ENCODE results near the gene KCNJ14. TPM values are rescaled to one million over a fixed set of nuclear protein-coding genes. Genes with fewer than 3 reads are reported as not detected.

The KCNJ14 gene
- total and polyA plus RNA-seq, 7 experiments from 2014 or later: 0.05 to 3.9 (median 2.1) TPM

GRCh38 chr19:48471836-48472235 lies 16.5 kb downstream of the KCNJ14 start:
- no peak overlapping the region for H3K4me3 ChIP-seq (ENCODE audit: low read length)
- DNase-seq (no peak), ATAC-seq (no peak)
- ChIA-PET POLR2A (no interaction called here), CTCF (no interaction called here)
- Mint-ChIP-seq H3K27ac (peak overlapping the region in 1 of 9 donors; percentile 63), H3K4me3 (peak overlapping the region in 2 of 10 donors; percentile 6 to 45), H3K27me3 (no peaks in the 10 kb centered on the region), H3K36me3 (peaks cover 4 to 11% (median 4%) of the 10 kb centered on the region in 5 donors), H3K4me1 (peaks cover 0 to 34% (median 19%) of the 10 kb centered on the region in 7 donors), H3K9me3 (no peaks in the 10 kb centered on the region)
- no peaks in the 10 kb centered on the region for H3K9me3 ChIP-seq (ENCODE audit: control insufficient read depth in 2 of 3, low read length in 3 of 3)
- H3K27ac ChIP-seq (ENCODE audit: low read depth, low read length): no peak overlapping the region
- intact Hi-C loops (cut with micrococcal nuclease): no loop called here
- H3K36me3 ChIP-seq (ENCODE audit: control insufficient read depth in 2 of 3, insufficient read depth in 3 of 3, low read length in 3 of 3): peaks cover 0 to 70% (median 3%) of the 10 kb centered on the region in 3 experiments
- H3K4me1 ChIP-seq (ENCODE audit: control insufficient read depth in 2 of 2, insufficient read depth in 2 of 2, low read length in 2 of 2): peaks cover 7 to 15% of the 10 kb centered on the region in 2 donors
- H3K27me3 ChIP-seq (ENCODE audit: control insufficient read depth in 2 of 2, insufficient read depth in 2 of 2, low read length in 2 of 2): no peaks in the 10 kb centered on the region

- ATAC-seq (no peak), DNase-seq (no peak)
- peaks cover 7 to 12% of the 10 kb centered on the region in 2 donors for H3K4me1 ChIP-seq (ENCODE audit: control insufficient read depth in 2 of 2, insufficient read depth in 2 of 2, low read length in 2 of 2)
- Mint-ChIP-seq H3K27ac (peak overlapping the region in 2 of 9 donors; percentile 37 to 43), H3K4me1 (peaks cover 0 to 31% (median 18%) of the 10 kb centered on the region in 7 donors), H3K4me3 (no peak overlapping the region), H3K36me3 (peaks cover 4 to 11% (median 4%) of the 10 kb centered on the region in 5 donors), H3K27me3 (no peaks in the 10 kb centered on the region), H3K9me3 (no peaks in the 10 kb centered on the region)
- POLR2A ChIA-PET: interaction anchor here (1.0 kb wide), 1 partner anchor 14 kb away, joined by 3 read pairs; no protein-coding TSS in a partner anchor
- intact Hi-C loops (cut with micrococcal nuclease): no loop called here
- no peaks in the 10 kb centered on the region for H3K9me3 ChIP-seq (ENCODE audit: control insufficient read depth in 2 of 3, low read length in 3 of 3)
- no peak overlapping the region for H3K4me3 ChIP-seq (ENCODE audit: low read length)
- H3K27ac ChIP-seq (ENCODE audit: low read depth, low read length): no peak overlapping the region
- H3K36me3 ChIP-seq (ENCODE audit: control insufficient read depth in 2 of 3, insufficient read depth in 3 of 3, low read length in 3 of 3): peaks cover 0 to 85% (median 3%) of the 10 kb centered on the region in 3 experiments
- no peaks in the 10 kb centered on the region for H3K27me3 ChIP-seq (ENCODE audit: control insufficient read depth in 2 of 2, insufficient read depth in 2 of 2, low read length in 2 of 2)
- CTCF ChIA-PET: no interaction called here
Measured at GRCh38 chr19:48473161-48473966, 18.0 kb downstream of the KCNJ14 start.

DNA sequence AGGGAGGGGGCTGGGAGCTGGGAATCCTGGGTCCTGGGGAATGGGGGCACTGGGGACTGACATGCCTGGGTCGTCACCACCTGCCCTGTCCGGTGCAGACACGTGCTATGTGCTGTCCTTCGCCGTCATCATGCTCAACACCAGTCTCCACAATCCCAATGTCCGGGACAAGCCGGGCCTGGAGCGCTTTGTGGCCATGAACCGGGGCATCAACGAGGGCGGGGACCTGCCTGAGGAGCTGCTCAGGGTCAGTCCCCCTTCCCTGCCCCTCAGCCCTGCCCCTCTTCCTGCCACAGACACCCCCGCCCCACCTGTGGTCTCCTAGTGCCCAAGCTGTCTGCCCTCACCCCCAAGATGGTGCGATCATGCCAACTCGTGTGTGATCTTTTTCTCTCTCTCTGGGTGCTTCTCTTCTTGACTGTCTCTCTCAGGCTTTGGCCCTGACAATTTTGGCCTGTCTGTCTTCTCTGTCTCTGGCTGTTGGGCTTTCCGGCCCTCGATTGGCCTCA lies 18.8 kb downstream of the KCNJ14 start:
- POLR2A ChIA-PET: interaction anchor here (1.0 to 1.6 kb wide), 2 partner anchors 13 to 864 kb away, joined by 3 to 4 read pairs; no protein-coding TSS in a partner anchor
- Mint-ChIP-seq H3K4me3 (no peak overlapping the region), H3K4me1 (peaks cover 1 to 24% (median 13%) of the 10 kb centered on the region in 7 donors), H3K36me3 (peaks cover 4 to 11% (median 4%) of the 10 kb centered on the region in 5 donors), H3K27me3 (no peaks in the 10 kb centered on the region), H3K27ac (peak overlapping the region in 4 of 9 donors; percentile 38 to 82 (median 52)), H3K9me3 (no peaks in the 10 kb centered on the region)
- intact Hi-C loops (cut with micrococcal nuclease): no loop called here
- CTCF ChIA-PET: interaction anchor here (0.6 kb wide), 1 partner anchor 29 kb away, joined by 3 read pairs; no protein-coding TSS in a partner anchor
- DNase-seq (no peak), ATAC-seq (no peak)
- peaks cover 0 to 92% (median 3%) of the 10 kb centered on the region in 3 experiments for H3K36me3 ChIP-seq (ENCODE audit: control insufficient read depth in 2 of 3, insufficient read depth in 3 of 3, low read length in 3 of 3)
- no peak overlapping the region for H3K27ac ChIP-seq (ENCODE audit: low read depth, low read length)
- H3K4me3 ChIP-seq (ENCODE audit: low read length): no peak overlapping the region
- H3K4me1 ChIP-seq (ENCODE audit: control insufficient read depth in 2 of 2, insufficient read depth in 2 of 2, low read length in 2 of 2): peaks cover 7 to 9% of the 10 kb centered on the region in 2 donors
- no peaks in the 10 kb centered on the region for H3K9me3 ChIP-seq (ENCODE audit: control insufficient read depth in 2 of 3, low read length in 3 of 3)
- no peaks in the 10 kb centered on the region for H3K27me3 ChIP-seq (ENCODE audit: control insufficient read depth in 2 of 2, insufficient read depth in 2 of 2, low read length in 2 of 2)

GRCh38 chr19:48475369-48476068 lies 20.1 kb downstream of the KCNJ14 start:
- H3K4me1 Mint-ChIP-seq: peaks cover 5 to 33% (median 12%) of the 10 kb centered on the region in 7 donors
- Histone ChIP-seq H3K9me3 (ENCODE audit: control insufficient read depth in 2 of 3, low read length in 3 of 3) (no peaks in the 10 kb centered on the region), H3K36me3 (ENCODE audit: control insufficient read depth in 2 of 3, insufficient read depth in 3 of 3, low read length in 3 of 3) (peaks cover 0 to 86% (median 3%) of the 10 kb centered on the region in 3 experiments), H3K27ac (ENCODE audit: low read depth, low read length) (no peak overlapping the region), H3K27me3 (ENCODE audit: control insufficient read depth in 2 of 2, insufficient read depth in 2 of 2, low read length in 2 of 2) (no peaks in the 10 kb centered on the region), H3K4me1 (ENCODE audit: control insufficient read depth in 2 of 2, insufficient read depth in 2 of 2, low read length in 2 of 2) (peaks cover 0 to 3% of the 10 kb centered on the region in 2 donors), H3K4me3 (ENCODE audit: low read length) (no peak overlapping the region)
- H3K9me3 Mint-ChIP-seq: no peaks in the 10 kb centered on the region
- intact Hi-C loops (cut with micrococcal nuclease): no loop called here
- H3K27me3 Mint-ChIP-seq: no peaks in the 10 kb centered on the region
- DNase-seq: no peak
- ChIA-PET POLR2A (interaction anchor here (1.6 kb wide), 1 partner anchor 865 kb away, joined by 4 read pairs; no protein-coding TSS in a partner anchor), CTCF (interaction anchor here (0.8 kb wide), 1 partner anchor 15 kb away, joined by 3 read pairs; no protein-coding TSS in a partner anchor)
- H3K4me3 Mint-ChIP-seq: no peak overlapping the region
- no peak for ATAC-seq
- peaks cover 4 to 17% (median 4%) of the 10 kb centered on the region in 5 donors for H3K36me3 Mint-ChIP-seq
- peak overlapping the region in 4 of 9 donors; percentile 9 to 76 (median 54) for H3K27ac Mint-ChIP-seq

GRCh38 chr19:48476176-48476575 lies 20.8 kb downstream of the KCNJ14 start:
- H3K4me1 ChIP-seq (ENCODE audit: control insufficient read depth in 2 of 2, insufficient read depth in 2 of 2, low read length in 2 of 2): peaks cover 2 to 3% of the 10 kb centered on the region in 2 donors
- peaks cover 0 to 80% (median 3%) of the 10 kb centered on the region in 3 experiments for H3K36me3 ChIP-seq (ENCODE audit: control insufficient read depth in 2 of 3, insufficient read depth in 3 of 3, low read length in 3 of 3)
- H3K9me3 ChIP-seq (ENCODE audit: control insufficient read depth in 2 of 3, low read length in 3 of 3): no peaks in the 10 kb centered on the region
- no peak for DNase-seq
- Mint-ChIP-seq H3K27ac (peak overlapping the region in 3 of 9 donors; percentile 45 to 76 (median 63)), H3K4me3 (no peak overlapping the region), H3K4me1 (peaks cover 6 to 33% (median 15%) of the 10 kb centered on the region in 7 donors), H3K27me3 (no peaks in the 10 kb centered on the region), H3K36me3 (peaks cover 0 to 17% (median 0%) of the 10 kb centered on the region in 5 donors), H3K9me3 (no peaks in the 10 kb centered on the region)
- no peaks in the 10 kb centered on the region for H3K27me3 ChIP-seq (ENCODE audit: control insufficient read depth in 2 of 2, insufficient read depth in 2 of 2, low read length in 2 of 2)
- no peak for ATAC-seq
- H3K27ac ChIP-seq (ENCODE audit: low read depth, low read length): no peak overlapping the region
- ChIA-PET POLR2A (no interaction called here), CTCF (no interaction called here)
- no peak overlapping the region for H3K4me3 ChIP-seq (ENCODE audit: low read length)
- intact Hi-C loops (cut with micrococcal nuclease): no loop called here

- H3K36me3 Mint-ChIP-seq: peaks cover 0 to 17% (median 0%) of the 10 kb centered on the region in 5 donors
- intact Hi-C loops (cut with micrococcal nuclease): no loop called here
- CTCF ChIA-PET: no interaction called here
Measured at GRCh38 chr19:48477067-48477685, 21.8 kb downstream of the KCNJ14 start.

More at GRCh38 chr19:48477067-48477685, 21.8 kb downstream of the KCNJ14 start:
- Mint-ChIP-seq H3K4me1 (peaks cover 6 to 37% (median 23%) of the 10 kb centered on the region in 7 donors), H3K27ac (peak overlapping the region in 1 of 9 donors; percentile 26), H3K9me3 (no peaks in the 10 kb centered on the region), H3K4me3 (peak overlapping the region in 1 of 10 donors; percentile 38), H3K27me3 (no peaks in the 10 kb centered on the region)
- H3K27ac ChIP-seq (ENCODE audit: low read depth, low read length): no peak overlapping the region
- POLR2A ChIA-PET: no interaction called here
- peaks cover 0 to 70% (median 0%) of the 10 kb centered on the region in 3 experiments for H3K36me3 ChIP-seq (ENCODE audit: control insufficient read depth in 2 of 3, insufficient read depth in 3 of 3, low read length in 3 of 3)
- no peaks in the 10 kb centered on the region for H3K27me3 ChIP-seq (ENCODE audit: control insufficient read depth in 2 of 2, insufficient read depth in 2 of 2, low read length in 2 of 2)
- ATAC-seq (no peak), DNase-seq (no peak)
- no peak overlapping the region for H3K4me3 ChIP-seq (ENCODE audit: low read length)
- H3K9me3 ChIP-seq (ENCODE audit: control insufficient read depth in 2 of 3, low read length in 3 of 3): no peaks in the 10 kb centered on the region
- H3K4me1 ChIP-seq (ENCODE audit: control insufficient read depth in 2 of 2, insufficient read depth in 2 of 2, low read length in 2 of 2): peaks cover 3 to 9% of the 10 kb centered on the region in 2 donors
